Measurements from ENCODE around the gene OR56A4.

The OR56A4 gene, protein sequence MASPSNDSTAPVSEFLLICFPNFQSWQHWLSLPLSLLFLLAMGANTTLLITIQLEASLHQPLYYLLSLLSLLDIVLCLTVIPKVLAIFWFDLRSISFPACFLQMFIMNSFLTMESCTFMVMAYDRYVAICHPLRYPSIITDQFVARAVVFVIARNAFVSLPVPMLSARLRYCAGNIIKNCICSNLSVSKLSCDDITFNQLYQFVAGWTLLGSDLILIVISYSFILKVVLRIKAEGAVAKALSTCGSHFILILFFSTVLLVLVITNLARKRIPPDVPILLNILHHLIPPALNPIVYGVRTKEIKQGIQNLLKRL

DNA sequence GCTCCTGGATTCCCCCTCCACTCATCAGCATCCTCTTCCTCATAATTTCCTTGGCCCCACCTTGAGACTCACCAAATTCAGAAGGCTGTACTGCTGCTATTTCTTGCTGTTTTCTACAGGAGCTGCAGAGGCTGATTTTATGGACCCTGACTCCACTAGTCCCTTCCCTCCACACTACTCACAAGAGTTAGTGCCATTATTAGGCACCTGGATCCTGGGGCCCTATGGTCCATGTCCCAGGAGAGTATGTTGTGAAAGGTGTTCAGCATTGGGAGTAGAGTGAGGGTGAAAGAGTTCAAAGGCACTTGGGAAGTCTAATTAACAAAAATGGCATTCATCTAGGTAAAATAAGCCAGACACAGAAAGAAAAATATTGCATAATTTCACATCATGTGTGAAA, at the start of gene OR56A4:
TSS of gene OR56A4 (minus strand) at position 101 of the 400 bp plus-strand sequence. CDS start 3,954 bp downstream, outside the sequence.
- no peak for DNase-seq (ENCODE audit: low read depth in 2 of 2)

DNA sequence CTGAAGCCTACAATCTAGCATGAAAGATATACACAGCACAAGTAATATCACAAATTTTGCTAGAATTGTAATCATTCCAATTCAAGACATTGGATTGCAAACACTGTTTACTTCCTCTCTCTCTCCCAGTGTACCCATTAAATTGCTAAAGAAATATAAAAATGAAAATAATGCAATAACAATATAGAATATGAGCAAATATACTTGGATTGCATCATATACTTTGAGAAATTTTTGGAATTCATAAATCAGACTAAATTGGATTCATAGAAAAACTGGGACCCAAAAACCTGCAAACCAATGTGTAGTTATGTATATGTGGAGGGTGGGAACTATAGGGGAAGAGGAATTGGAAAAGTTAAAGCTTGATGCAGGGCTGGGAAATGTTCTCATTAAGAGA, 48.8 kb upstream of the OR56A4 start:
- no peak for DNase-seq (ENCODE audit: low read depth in 2 of 2)

DNA sequence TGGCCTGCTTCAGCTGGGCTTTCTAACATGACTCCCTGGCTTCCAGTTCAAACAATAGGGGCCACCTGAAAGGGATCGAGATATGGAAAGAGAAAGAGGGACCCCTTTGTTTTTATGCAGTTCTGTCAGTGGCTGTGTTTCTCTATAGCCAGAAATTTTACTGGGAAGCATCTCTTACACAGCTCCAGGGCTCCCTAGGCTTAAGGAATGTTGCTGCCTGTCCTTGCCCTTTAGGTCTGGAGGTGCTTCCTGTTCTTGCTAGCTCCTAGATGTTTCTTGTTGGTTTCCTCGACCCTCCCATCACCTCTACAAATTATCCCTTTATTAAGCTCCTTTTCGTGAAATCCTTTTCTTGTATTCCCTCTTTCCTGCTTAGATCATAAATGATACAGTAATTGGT, 45.6 kb upstream of the OR56A4 start:
- no peak for DNase-seq (ENCODE audit: low read depth in 2 of 2)

DNA sequence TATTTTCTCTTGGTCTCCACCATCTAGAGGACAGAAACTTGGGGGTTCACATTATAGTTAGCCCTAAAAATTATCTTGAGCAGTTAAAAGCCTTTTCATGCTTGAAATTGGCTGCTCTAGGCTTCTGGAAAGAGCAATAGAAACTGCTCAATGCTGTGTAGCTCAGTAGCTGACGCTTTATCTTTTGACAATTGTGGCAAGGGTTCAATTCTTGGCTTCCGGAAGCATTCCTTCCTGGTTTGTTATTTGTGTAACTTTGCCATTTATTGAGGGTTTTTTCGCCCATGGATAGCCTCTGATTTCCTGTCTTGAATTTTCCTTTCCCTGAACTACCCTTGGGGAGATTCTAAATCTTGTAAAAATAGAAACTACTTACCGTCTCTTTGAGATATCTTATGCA, 34.1 kb upstream of the OR56A4 start:
- DNase-seq (ENCODE audit: low read depth in 2 of 2), result no peak

DNA sequence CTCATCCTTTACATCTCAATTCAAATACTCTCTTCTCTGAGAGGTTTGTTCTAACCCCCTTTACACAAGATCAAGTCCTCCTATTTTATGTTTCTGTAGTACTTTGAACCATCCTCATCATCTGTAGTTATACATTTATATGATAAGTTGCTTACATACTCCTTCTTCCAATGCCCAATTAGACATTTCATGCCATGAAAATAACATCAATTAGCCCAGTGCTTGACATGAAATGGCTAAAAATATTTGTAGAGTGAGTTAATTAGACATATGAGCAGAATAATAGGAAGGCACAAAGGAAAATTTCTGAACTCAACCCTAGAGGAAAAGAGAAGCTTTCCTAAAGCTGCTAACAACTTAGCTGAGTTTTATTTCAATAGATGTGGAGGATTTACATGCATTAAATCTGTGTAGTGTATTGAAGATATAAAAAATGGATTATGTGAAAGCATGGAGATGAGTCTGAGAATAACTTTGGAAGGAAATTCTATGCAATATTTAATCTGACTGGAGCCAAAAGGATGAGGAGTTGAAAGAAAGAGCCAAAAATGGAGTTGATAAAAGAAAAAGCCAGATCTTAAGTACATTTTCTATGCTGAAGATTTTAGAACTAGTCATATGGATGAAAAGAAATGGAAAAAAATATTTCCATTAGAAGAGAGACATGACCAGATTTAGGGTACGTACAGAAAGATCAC, 24.1 kb upstream of the OR56A4 start, which contains the start of gene OR56A1:
TSS of gene OR56A1 (minus strand) at position 51 of the 698 bp plus-strand sequence. CDS start 3,066 bp downstream, outside the sequence.
- DNase-seq (ENCODE audit: low read depth in 2 of 2), result no peak

DNA sequence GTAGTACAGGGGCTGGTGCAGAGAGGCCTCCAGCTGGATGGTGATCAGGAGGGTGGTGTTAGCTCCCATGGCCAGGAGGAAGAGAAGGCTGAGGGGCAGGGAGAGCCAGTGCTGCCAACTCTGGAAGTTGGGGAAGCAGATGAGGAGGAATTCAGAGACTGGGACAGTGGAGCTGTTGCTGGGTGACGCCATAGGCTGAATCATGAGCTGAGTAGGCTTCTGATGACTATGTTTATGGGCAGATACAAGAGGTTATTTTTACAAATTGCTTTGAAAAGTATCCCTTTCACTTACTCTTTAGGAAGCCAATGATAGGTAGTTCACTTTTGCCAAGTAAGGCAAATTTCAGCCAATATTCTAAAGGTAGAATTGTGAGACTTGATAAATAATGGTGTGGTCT, 20.8 kb upstream of the OR56A4 start:
- DNase-seq (ENCODE audit: low read depth in 2 of 2), result no peak

DNA sequence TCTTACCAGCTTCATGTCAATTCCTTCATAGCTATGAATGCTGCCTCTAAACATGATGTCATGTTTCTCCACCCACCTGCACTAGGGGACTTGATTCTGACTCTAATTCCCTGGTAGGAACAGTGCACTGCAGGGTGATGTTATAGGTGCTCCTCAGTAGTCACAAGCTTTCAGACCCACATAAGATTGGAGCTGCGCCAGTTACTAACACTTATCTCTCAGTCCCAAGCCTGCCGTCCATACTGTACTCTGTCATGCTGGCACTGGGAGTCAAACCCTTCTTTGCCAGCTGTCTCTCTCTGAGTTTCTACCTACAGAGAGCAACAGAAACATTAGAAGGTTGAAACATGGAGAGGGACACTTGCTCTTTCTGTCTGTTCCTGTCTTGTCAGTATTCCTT, 18.3 kb upstream of the OR56A4 start:
- DNase-seq (ENCODE audit: low read depth in 2 of 2), result no peak

DNA sequence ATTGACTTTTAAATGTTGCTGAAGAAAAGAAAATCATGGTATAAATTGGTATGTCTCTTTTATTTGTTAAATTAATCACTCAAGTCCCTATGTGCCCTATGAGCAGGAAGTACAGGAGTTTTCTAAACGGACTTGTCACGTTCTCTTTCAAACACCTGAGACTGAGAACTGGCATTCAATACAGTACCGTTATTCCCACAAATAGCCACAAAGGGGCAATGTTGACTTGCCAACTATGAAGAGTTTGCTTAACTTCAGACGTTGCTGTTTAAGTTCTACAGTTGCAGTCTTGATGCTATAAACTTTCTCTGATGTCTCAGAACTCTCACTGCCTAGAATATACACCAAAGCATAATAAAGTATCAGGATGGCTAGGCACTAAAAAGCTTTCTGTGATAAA, 16.2 kb upstream of the OR56A4 start:
- no peak for DNase-seq (ENCODE audit: low read depth in 2 of 2)

DNA sequence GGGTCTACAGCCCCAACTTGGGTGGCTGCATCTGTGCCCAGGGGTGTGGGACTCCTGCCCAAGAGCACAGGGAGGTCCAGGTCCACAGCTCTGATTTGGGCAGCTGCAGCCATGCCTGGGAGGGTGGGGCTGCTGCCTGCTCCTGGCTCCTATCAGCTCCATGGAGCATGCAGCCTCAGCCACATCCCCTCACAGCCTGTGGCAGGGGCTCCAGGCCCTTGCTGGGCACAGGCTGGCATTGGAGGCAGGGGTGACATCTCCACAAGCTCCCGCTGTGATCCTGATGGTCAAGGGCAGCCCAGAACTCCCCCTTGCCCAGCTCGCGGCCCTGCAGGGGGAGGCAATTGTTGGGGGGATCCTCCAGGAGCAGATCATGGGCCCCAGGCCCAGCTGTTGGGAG, 6.3 kb upstream of the OR56A4 start:
- DNase-seq (ENCODE audit: low read depth in 2 of 2), result no peak

DNA sequence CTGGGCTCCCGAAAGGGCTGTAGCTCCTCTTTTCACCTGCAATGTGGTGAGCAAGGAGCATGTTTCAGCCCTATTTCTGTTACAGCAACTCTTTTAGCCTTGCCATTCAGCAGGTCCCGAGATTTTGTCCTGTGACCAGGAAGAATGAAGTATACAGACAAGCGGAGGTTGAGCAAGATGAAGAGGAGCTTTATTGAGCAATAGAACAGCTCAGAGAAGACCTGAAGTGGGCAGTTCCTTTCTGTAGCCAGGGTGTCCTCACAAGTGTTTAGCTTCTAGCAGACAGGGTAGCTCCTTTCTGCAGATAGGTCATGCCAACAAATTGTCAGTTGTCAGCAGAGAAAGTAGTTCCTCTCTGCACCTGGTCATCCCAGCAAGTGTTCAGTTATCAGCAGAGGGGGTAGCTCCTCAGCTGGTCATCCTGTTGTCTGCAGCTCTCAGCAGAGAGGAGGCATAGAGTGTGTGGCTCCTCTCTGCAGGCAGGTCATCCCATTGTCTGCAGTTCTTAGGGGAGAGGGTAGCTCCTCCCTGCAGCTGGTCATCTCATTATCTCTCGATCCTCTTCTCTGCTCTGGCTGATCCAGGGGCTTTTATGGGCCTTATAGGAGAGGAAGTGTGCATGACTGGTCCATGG, 5.4 kb upstream of the OR56A4 start:
- no peak for DNase-seq (ENCODE audit: low read depth in 2 of 2)

DNA sequence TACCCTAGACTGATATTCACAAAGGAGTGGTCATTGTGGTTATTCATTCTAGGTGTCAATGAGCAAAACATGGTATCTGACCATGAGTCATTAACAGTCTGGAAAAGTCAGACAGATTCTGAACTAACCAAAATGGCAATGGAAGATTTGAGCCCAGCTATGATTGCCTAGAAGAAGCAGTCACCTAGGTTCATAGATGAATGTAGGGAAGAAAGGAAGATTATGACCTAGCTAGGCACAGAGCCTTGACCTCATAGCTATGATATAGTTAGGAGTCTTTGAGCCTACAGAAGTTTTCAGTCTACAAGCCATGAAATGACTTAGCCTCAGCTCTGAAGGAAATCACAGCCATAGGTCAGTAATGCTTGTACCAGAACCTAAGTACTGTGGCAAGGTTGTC, 351 bp downstream of the OR56A4 start:
- no peak for DNase-seq (ENCODE audit: low read depth in 2 of 2)

DNA sequence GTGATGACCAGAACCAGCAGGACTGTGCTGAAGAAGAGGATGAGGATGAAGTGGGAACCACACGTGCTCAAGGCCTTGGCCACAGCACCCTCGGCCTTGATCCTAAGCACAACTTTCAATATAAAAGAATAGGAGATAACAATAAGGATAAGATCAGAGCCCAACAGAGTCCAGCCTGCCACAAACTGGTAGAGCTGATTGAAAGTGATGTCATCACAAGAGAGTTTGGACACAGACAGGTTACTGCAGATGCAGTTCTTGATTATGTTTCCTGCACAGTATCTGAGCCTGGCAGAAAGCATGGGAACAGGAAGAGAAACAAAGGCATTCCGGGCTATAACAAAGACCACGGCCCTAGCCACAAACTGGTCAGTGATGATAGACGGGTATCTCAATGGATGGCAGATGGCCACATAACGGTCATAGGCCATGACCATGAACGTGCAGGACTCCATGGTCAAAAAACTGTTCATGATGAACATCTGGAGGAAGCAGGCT, 4.5 kb downstream of the OR56A4 start:
- DNase-seq (ENCODE audit: low read depth in 2 of 2), result no peak

DNA sequence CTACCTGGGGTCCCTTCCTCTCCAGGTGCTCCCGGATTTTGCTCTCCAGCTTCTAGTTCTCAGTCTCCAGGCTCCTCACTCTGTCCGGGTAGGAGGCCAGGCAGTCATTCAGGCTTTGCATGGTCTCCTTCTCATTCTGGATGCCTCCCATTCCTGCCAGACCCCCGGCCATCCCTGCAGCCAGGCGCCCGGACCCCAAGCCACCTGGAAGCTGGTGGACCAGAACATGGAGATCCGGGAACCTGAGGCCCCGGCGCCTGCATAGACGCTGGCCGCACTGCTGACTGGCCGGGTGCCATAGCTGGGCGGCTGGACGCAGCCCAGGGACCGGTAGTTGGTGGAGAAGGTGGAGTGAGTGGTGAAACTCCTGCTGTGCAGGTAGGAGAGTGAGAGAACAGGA, 12.0 kb downstream of the OR56A4 start:
- DNase-seq (ENCODE audit: low read depth in 2 of 2), result no peak

DNA sequence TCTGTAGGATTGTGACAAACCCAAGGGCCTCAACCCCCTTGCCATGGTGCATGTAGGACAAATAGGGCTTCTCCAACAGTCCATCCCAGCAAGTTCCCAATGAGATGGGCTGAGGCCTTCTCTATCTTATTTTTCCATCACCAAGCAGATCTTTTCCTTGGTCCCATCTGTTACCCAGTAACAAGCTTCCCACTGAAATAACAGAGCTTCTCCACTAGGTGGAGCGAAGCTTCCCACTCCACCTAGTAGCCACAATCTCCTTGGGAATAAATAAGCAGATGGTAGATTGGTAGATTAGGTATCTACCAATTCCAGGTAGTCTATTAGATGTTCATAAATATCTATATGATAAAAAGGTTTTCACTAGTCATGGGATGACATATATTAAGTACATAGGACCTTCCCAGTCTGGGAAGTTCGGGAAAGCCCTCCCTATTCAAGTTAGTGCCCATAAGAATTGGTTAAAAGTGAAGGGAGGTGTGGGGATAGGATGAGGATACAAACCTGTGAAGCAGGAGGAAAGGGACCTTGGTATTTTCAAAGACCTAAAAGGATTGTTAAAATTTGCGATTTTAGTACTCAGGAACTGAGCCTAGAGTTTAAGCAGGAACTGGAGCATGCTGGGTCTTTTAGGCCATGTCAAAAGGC, 14.0 kb downstream of the OR56A4 start:
- no peak for DNase-seq (ENCODE audit: low read depth in 2 of 2)

DNA sequence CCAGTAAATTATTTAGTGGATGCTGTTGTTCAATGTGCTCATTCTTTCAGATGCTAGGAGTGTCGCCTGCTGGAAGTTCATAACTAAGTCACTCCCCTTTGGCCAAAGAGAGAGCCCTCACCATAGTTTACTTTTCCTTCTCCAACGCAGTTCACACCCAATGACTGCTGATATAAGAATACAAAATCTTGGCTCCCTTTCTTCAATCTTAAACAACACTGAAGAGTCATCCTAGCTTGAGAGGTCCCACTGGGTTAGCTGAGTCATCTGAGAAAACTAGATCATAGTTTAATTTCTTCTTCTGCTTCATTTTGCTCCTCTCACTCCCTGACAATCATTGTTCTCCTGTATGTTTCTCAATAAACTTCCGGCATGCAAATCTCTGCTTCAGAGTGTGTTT, 14.6 kb downstream of the OR56A4 start:
- no peak for DNase-seq (ENCODE audit: low read depth in 2 of 2)

DNA sequence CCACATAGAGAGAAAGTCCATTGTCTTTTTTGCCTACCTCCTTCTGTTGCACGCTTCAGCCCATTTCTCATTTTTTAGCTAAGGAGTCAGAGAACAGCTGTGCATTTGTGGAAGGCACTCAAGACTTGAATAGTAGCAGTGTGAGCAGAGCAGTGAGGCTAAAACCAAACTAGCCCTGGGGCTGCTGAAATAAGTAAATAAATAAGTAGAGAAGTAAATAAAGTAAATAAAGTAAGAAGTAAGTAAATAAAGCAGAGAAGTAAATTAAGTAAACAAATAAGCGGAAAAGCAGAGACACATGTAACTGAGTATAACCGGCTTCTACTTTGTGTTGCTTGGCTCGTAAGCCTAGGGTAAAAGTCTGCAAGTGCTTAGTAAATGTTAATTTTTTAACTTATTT, 17.5 kb downstream of the OR56A4 start:
- no peak for DNase-seq (ENCODE audit: low read depth in 2 of 2)

DNA sequence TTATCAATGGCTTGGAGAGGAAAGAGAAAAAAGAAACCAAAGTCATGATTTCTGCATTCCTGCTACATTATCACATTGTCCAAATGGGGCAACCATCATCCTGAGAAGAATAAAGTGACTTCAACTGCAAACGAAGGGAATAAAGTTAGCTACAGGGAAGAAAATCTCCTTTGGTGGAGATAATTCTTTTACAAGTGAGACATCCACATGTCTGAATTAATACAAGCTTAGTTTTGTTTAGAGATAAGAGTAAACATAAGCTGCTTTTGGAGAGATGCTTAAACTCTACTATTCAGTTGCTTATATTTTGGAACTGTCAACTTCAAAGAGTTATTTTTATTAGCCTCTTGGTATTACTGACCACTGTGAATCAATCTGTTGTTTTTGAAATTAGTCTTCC, 19.9 kb downstream of the OR56A4 start, which contains the start of gene OR52L1:
TSS of gene OR52L1 (minus strand) at position 101 of the 400 bp plus-strand sequence. CDS start at position 46, 55 bp downstream.
- DNase-seq (ENCODE audit: low read depth in 2 of 2), result no peak

DNA sequence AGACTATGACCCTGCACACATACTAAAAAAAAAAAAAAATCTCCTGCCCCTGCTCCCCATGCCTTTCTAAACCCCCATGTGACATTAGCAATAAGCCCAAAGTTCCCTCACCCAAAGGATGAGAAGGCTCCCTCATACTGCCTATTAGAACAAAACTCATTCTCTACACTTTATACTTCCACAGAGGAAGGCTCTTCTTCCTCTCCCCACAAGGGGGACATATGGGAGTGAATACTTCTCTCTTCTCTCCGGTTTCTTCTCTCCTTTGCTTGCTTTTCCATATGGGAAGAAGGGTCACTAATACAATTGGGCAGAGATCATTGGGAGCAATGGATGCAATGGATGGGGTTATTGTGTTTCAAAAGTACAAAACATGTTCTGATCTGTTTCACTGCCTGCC, 23.3 kb downstream of the OR56A4 start:
- DNase-seq (ENCODE audit: low read depth in 2 of 2), result no peak

DNA sequence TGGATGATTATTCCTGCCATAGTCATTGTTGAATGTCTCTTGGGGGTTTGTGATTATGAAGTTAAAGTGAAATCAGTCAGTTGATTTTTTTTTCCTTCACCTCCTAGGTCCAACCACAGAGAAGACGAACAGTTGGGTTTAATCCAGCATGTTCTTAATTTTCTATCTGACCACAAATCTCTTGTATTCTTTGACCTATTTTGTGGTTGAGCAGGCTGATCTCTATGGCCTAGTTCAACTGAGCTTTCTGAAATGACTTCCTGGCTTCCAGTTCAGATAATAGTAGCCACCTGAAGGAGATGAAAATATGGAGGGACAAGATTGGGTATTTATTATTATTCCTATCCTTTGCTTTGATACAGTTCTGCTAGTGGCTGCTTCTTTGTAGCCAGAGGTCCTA, 33.2 kb downstream of the OR56A4 start:
- no peak for DNase-seq (ENCODE audit: low read depth in 2 of 2)

DNA sequence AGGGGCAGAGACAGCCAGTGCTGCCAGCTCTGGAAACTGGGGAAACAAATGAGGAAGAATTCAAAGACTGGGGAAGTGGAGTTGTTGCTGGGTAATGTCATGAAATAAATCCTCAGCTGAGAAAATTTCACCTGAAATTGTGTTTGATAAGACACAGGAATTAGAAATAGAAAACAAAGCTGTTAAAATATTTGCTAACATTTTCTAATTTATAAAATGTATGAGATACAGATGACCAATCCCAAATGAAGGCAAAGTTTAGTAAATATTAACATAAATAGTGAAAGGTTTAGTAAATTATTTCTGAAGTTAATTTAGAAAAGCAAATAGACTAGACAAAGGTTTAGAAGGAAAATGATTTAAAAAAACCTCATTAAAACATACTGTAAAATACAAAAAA, 38.4 kb downstream of the OR56A4 start, which contains the start of gene OR56A5:
TSS of gene OR56A5 (minus strand) at position 101 of the 400 bp plus-strand sequence. CDS start at position 101, 0 bp downstream.
- no peak for DNase-seq (ENCODE audit: low read depth in 2 of 2)

DNA sequence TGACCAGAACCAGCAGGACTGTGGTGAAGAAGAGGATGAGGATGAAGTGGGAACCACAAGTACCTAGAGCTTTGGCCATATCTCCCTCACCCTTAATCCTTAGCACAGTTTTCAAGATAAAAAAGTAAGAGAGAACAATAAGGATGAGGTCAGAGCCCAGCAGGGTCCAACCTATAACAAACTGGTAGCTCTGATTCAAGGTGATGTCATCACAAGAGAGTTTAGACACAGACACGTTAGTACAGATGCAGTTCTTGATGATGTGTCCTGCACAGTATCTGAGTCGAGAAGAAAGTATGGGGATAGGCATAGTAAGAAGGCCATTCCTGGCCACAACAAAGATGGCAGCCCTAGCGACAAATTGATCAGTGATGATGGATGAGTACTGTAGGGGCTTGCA, 39.0 kb downstream of the OR56A4 start:
- no peak for DNase-seq (ENCODE audit: low read depth in 2 of 2)

DNA sequence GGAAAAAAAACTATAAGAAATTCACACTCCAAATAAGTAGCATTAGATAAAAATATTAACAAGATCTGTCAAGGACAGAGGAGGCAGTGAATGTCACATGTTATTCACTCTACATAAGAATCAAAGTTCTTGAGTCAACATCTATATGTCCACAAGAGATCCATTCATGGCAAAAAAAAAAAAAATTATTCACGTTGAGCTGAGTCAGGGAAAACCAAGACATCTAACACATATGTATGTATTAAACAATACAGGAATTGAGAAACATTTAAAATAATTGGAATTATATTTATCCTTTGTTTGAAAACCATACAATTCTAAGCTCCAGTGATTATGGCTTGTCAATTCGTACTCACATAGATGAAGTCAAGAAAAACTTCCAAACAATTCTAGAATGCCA, 39.8 kb downstream of the OR56A4 start:
- DNase-seq (ENCODE audit: low read depth in 2 of 2), result no peak

Data from stimulated activated CD8-positive, alpha-beta memory T cell treated with anti-CD3 and anti-CD28 coated beads, Interleukin-7, amount 100 ng/mL, for 1 hour (primary cell).